ENCODE measurements around the gene ZNF232.
"Not testable (repeated sequence)": the region's sequence is repeated elsewhere in the genome, so short reads cannot be mapped to it uniquely, and the experiment has no call there.

ZNF232 gene

DNA sequence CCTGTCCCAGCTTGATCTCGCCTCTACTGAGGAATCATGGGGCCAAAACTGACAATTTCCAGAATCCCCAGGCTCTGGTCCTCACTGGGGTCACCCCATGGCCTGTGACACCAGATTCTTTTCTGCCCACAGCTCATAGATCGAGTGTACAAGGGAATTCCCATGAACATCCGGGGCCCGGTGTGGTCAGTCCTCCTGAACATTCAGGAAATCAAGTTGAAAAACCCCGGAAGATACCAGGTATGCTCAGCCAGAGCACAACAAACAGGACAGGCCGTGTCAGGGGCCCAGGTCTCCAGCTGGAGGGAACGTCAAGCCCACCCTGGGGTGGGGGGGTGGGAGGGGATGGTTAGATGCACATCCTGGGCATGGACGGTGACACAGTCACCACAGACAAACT is 21.6 kb upstream of the ZNF232 start:
- TF ChIP-seq, protein P1, sequence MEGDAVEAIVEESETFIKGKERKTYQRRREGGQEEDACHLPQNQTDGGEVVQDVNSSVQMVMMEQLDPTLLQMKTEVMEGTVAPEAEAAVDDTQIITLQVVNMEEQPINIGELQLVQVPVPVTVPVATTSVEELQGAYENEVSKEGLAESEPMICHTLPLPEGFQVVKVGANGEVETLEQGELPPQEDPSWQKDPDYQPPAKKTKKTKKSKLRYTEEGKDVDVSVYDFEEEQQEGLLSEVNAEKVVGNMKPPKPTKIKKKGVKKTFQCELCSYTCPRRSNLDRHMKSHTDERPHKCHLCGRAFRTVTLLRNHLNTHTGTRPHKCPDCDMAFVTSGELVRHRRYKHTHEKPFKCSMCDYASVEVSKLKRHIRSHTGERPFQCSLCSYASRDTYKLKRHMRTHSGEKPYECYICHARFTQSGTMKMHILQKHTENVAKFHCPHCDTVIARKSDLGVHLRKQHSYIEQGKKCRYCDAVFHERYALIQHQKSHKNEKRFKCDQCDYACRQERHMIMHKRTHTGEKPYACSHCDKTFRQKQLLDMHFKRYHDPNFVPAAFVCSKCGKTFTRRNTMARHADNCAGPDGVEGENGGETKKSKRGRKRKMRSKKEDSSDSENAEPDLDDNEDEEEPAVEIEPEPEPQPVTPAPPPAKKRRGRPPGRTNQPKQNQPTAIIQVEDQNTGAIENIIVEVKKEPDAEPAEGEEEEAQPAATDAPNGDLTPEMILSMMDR (conservative IDR thresholded peaks at IDR 0.05): no peak
- H3K27ac ChIP-seq: no peak overlapping the region

DNA sequence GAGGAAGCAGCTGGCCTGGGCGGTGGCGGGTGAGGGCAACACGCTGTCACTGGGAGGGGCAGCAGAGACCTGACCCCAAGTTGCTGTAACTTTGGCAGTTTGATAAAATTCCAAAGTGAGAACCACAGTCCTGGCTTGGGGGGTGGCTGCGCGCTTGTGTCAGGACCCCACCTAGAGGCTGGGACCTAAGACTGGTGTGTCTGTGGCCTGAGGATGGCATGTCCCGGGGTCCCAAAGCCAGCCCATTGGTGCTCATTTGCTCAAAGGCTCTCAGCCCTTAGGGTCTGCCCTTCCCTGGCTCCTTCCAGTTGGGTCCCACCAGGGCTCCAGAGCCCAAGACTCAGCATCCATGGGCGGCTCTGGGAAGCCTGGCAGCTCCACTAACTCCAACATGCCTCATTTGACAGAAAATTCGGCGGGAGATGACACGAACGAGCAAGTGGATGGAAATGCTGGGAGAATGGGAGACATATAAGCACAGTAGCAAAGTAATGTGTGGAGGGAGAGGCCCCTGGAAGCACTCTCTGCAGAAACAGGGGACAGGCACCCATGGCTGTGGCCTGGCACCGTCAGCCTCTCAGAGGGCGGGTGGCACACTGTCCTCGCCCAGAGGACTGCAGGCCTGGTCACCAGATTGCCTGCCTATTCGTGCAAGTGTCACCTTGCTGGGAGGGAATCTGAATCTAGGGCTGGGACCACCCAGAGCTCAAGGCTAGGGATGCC is 21.0 kb upstream of the ZNF232 start:
- not testable (repeated sequence) for H3K27ac ChIP-seq

DNA sequence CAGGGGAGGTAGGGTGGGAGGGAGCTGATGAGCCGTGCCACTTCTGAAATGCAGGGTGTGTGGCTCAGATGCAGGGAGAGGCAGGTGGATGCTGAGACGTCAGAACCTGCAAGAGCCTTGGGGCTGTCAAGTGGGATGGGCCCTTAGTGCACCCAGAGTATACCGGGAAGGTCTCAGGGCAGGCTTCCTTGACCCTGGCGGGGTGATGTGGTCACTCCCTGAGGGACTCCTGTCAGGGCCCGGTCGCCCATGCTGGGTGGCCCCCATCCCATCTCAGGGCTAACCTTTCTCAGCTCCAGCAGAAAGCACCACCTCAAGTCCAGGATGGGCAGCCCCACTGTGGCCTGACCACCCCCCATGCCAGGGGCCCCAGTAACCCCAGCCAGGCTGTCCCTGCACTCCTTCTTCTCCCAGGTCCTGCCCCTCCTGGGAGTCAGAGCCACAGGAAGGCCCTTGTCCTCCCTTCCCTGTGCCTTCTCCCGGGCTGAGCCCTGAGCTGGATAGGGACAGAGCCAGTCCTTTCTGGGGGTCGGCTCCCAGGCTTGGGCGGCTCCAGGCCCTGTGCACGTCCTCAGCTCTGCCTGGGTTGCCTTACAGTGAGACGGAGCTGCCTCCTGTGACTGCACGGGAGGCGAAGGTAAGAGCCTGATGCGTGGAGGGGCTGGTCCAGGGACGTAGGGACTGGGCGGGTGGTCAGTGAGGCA is 20.3 kb upstream of the ZNF232 start:
- H3K27ac ChIP-seq: not testable (repeated sequence)

DNA sequence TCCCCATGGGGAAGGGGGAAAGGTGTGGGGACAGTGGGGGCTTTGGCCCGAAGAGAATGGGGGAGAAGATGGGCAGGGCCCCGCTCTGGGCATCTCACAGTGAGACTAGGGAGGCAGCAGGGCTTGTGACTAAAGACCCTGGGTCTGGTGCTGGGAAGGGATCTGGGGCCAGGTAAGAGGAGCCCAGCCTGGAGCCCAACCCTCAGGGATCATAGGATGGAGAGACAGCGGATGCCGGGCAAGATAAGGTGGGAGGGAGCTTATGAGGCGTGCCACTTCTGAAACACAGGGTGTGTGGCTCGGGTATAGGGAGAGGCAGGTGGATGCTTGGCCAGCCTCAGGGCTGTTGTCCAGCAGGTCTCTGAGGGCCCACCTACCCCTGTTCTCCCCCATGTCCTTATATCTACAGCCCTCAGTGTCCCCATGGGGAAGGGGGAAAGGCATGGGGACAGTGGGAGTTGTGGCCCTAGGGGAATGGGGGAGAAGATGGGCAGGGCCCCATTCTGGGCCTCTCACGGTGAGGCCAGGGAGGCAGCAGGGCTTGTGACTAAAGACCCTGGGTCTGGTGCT is 19.6 kb upstream of the ZNF232 start:
- TF ChIP-seq, protein P1 (conservative IDR thresholded peaks at IDR 0.05): no peak

DNA sequence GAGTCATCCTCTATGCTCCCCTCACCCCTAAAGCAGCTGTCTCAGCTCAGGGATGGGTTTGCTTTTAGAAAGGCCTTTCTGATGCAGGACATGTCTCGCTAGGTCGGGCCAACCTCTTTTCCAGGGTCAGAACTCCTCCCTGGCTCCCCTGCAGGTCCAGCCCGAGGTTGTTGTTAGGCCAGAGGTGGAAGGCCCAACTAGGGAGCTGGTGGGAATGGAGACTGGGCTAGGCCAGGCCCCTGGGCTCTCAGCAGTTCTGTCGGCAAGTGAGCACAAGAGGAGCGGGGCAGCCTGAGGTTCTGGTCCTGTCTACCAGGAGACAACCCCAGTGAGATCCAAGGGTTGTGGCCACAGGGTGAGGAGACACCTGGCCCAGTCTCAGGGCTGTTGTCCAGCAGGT is 19.0 kb upstream of the ZNF232 start:
- H3K27ac ChIP-seq: not testable (repeated sequence)

More for the DNA sequence above, 19.6 kb upstream of the ZNF232 start:
- H3K27ac ChIP-seq: no peak overlapping the region

DNA sequence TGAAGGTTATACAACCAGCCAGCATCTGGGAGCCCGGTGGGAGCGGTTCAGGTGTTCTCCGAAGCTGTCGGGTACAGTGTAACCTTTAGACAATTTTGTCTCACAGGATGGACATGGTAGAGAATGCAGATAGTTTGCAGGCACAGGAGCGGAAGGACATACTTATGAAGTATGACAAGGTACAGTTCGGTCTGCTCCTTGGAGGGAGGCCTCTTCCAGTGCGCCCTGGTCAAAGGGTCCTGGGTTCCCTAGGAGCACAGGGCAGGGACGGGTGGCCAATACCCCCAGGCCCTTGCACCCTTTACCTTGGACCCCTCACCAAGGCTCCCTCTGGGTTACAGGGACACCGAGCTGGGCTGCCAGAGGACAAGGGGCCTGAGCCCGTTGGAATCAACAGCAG is 18.6 kb upstream of the ZNF232 start:
- H3K27ac ChIP-seq: not testable (repeated sequence)

DNA sequence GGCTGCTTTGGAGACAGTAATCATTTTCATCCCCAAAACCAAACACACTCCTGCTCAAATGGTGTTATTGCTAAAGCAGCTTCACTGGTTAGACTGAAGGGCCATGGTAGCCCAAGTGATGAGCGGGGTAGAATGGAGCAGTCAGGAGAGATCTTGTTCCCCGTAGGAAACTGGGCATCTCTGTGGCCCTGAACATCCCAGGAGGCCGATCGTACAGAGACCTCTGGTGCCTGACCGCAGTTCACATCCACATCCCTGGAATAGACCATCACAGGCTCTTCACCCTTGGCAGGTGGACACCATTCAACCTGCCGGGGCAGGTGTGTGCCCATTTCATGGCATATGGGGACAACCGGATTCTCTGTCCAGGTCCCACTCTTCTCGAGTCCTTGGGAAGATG is 18.1 kb upstream of the ZNF232 start:
- H3K27ac ChIP-seq: not testable (repeated sequence)

DNA sequence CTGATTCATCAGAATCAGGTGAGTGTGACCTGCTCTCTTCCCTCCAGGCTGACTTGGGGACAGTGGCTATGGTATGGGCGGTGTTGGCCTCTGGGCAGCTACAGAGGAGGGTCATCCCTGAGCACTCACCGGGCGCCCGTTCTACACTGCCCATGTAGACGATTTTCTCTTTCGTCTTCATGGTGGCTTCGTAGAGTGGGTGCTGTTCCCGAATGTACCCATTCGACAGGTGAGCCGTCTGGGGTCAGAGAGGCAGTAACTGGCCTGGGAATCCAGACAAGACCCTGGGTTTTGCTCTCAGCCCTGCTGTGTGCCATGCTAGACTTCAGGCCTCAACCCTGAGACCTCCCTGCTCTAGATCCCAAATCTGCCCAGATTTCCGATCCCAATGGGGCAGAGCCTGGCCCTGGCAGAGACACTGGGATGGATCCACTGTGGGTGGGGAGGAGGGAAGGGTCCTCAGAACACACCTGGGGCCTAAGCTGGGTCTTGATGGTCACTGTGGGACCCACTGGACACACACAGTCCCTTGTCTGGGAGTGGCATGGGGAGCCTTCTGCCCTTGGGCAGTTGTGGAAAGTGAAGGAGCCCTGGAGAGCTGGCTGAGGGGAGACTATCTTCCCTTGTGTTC is 17.3 kb upstream of the ZNF232 start:
- TF ChIP-seq, protein P1 (conservative IDR thresholded peaks at IDR 0.05): no peak
- H3K27ac ChIP-seq: no peak overlapping the region

DNA sequence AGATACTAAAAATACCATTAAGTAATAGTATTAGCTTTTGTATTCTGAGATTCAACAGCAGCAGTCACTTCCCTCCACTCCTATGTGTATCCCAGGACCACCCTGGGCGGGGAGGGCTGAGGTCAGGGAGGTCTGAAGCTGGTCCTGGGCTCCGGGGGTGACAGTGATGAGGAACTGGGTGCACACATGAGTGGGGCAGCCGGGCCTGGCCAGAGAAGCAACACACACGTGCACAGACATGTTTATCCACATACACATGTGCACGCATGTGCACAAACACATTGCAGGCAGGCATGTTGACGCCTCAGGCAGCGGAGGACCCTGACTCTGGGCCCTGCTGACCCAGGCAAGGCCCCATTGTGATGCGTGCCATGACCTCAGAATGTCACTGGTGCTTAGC is 16.7 kb upstream of the ZNF232 start:
- not testable (repeated sequence) for H3K27ac ChIP-seq

DNA sequence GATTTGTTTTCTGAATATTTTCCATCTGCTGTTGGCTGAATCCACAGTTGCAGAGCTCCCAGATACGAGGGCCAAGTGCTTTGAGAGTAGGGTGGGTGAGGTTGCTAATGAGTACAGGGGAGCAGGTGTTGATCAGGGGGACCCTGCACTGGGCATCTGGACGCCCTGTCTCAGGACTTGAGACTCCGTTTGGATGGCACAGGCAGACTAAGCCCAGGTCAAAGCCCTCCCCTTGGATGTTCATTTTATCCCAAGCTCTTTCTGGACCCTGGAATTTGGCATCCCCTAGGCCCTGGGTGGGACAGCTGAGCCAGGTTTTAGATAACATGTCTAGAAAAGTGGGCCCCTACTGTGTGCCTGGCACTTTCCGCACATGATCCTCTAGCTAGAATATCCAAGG is 16.2 kb upstream of the ZNF232 start:
- no peak overlapping the region for H3K27ac ChIP-seq
- TF ChIP-seq, protein P1 (conservative IDR thresholded peaks at IDR 0.05): no peak

All from VCaP (cell line).